HL-60 (cell line): Measurements from ENCODE around the gene FHIT.

Experiments used
- DNase-seq, 2 experiments: peaks; one replicate each; pipeline ENCODE4 v3.0.0-alpha.2; 2010 to 2020; ENCODE audit warnings: low read depth in 1 of 2, low spot score in 1 of 2
- H3K27ac ChIP-seq: fragments of 250-450 bp; sonication (Bioruptor Pico); replicated peaks from 2 replicates; pipeline ENCODE4 v1.5.1; 2020; ENCODE audit warnings: mild to moderate bottlenecking, moderate library complexity
- H3K27me3 ChIP-seq: fragments of 250-450 bp; sonication (Bioruptor Pico); 2 replicates; pipeline ENCODE4 v1.5.1; 2021; ENCODE audit warnings: mild to moderate bottlenecking, moderate library complexity; ENCODE audit not compliant: insufficient read depth, poor library complexity, severe bottlenecking
- H3K4me3 ChIP-seq: replicated peaks from 2 replicates; pipeline ENCODE4 v1.5.1; 2011; ENCODE audit warnings: mild to moderate bottlenecking, control low read depth, low read length; ENCODE audit not compliant: insufficient read depth
- CTCF ChIP-seq: IDR thresholded peaks from one replicate; pipeline ENCODE4 v1.5.1; 2011; ENCODE audit warnings: low read length, control low read depth, inconsistent platforms; ENCODE audit not compliant: insufficient read depth
- GABPA ChIP-seq: IDR thresholded peaks from 2 replicates; pipeline ENCODE4 v1.6.1; 2012; ENCODE audit warnings: low read depth
- POLR2AphosphoS5 ChIP-seq: IDR thresholded peaks from 2 replicates; pipeline ENCODE4 v1.6.1; 2012; ENCODE audit warnings: low read depth
- REST ChIP-seq: IDR thresholded peaks from 2 replicates; pipeline ENCODE4 v1.6.1; 2012; ENCODE audit warnings: low read depth; ENCODE audit not compliant: insufficient replicate concordance
- SPI1 ChIP-seq: IDR thresholded peaks from 2 replicates; pipeline ENCODE4 v1.6.1; 2012; ENCODE audit warnings: low read depth, mild to moderate bottlenecking, borderline replicate concordance

Gene FHIT

GRCh38 chr3:60630953-60631352, 620.3 kb downstream of the FHIT start:
- TF ChIP-seq REST (no peak), GABPA (no peak), SPI1 (no peak), POLR2AphosphoS5 (no peak), CTCF (no peak)
- no peak overlapping the region for H3K27ac ChIP-seq
- no peaks in the 10 kb centered on the region for H3K27me3 ChIP-seq
- H3K4me3 ChIP-seq: no peak overlapping the region
- no peak for DNase-seq

GRCh38 chr3:60629816-60630215, 621.4 kb downstream of the FHIT start:
- Histone ChIP-seq H3K4me3 (no peak overlapping the region), H3K27me3 (no peaks in the 10 kb centered on the region), H3K27ac (no peak overlapping the region)
- TF ChIP-seq SPI1: no peak
- no peak for DNase-seq

- Histone ChIP-seq H3K27ac (no peak overlapping the region), H3K4me3 (no peak overlapping the region), H3K27me3 (no peaks in the 10 kb centered on the region)
- no peak for DNase-seq
- TF ChIP-seq SPI1: no peak
- no peak for TF ChIP-seq REST
- TF ChIP-seq GABPA: no peak
- no peak for TF ChIP-seq POLR2AphosphoS5
- TF ChIP-seq CTCF: no peak
These were observed 628.9 kb downstream of the FHIT start for GRCh38 chr3:60622349-60622748.

- Histone ChIP-seq H3K27ac (no peak overlapping the region), H3K27me3 (no peaks in the 10 kb centered on the region), H3K4me3 (no peak overlapping the region)
- no peak for TF ChIP-seq SPI1
- no peak for TF ChIP-seq GABPA
- TF ChIP-seq REST: no peak
- TF ChIP-seq POLR2AphosphoS5: no peak
- TF ChIP-seq CTCF: no peak
- DNase-seq: no peak
These were observed 634.1 kb downstream of the FHIT start for GRCh38 chr3:60617188-60617587.
